HUDEP-2 (cell line): ENCODE measurements around the gene MARCHF3.
"Not testable (repeated sequence)": the region's sequence is repeated elsewhere in the genome, so short reads cannot be mapped to it uniquely, and the experiment has no call there.

ENCODE experiments used
- DNase-seq, 76 experiments: peaks; one replicate each; lab custom pipeline; 2025; ENCODE audit not compliant: unreplicated experiment in 76 of 76; lab: John Stamatoyannopoulos, UW

Gene MARCHF3

DNA sequence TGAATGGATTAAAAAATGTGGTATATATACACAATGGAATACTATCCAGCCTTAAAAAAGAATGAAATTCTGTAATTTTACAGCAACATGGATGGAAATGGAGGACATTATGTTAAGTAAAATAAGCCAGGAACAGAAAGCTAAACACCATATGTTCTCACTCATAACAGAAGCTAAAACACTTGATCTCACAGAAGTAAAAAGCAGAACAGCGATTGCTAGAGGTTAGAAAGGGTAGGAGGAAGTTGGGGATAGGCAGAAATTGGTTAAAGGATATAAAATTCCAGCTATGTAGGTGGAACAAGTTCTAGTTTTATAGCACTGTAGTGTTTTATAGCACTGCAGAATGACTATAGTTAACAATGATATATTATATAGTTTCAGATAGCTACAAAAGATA lies 15.8 kb downstream of the MARCHF3 start:
- no peak for DNase-seq

DNA sequence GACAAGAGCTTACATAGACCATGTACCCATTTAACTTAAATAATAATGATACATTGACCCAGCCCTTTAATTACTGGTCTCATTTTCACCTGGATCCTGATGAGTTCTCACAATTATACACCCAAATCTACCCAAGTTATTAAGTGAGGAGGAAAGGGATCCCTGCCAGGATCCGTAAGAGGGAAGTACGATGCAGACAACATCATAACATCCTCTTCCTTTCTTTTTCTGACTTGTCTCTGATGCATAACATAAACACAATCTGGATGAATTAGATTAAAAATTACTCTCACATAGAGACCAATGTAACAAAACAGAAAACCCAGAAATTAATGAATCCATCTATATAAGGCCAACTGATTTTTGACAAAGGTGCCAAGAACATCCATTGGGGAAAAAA lies 17.0 kb downstream of the MARCHF3 start:
- no peak for DNase-seq

DNA sequence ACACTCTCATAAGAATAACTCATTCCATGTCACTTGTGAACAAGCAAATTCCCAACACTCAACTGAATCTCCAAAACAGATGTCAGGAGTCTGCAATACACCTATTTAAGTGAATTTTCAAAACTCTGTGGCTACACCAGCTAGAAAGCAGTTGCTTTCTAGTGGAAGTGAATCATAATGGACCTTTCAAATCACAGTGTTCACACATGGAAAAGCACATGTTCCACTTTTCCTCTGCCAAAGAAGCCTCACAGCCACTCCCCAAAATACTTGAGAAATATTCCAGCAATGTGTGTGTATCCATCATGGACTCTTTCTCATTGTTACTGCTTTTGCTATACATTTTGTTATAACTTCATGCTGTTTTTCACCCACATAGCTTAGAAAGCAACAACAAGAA lies 17.4 kb downstream of the MARCHF3 start:
- no peak for DNase-seq

DNA sequence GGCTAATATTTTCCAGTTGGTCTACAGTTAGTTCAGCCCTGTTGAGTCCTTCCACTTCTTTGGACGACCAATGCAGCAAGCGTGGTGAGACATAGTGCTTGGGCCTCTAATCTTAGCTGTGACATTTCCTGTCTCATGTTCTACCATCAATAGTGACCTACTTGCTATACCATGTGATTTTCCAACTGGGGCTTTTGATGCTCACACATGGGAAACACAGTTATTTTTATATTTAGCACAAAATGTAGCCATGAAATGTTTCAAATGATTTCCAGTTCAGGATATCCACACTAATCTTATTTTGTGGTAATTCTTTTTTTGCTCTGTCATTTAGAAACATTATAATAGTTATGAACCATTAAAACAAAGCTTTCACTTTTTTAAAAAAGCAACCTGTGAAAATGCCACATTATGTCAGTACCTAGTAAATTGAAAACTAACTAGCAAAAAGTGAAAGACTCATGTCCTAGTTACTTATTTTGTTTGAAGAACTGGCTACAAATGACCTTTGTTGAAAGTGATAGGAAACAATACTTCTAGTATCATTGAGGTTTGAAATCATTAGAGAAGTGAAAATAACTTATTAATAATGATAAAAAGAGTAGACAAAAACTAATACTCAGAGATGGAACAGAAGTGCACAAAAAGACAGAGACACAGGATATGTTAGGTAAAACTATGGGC lies 18.3 kb downstream of the MARCHF3 start:
- no peak for DNase-seq

DNA sequence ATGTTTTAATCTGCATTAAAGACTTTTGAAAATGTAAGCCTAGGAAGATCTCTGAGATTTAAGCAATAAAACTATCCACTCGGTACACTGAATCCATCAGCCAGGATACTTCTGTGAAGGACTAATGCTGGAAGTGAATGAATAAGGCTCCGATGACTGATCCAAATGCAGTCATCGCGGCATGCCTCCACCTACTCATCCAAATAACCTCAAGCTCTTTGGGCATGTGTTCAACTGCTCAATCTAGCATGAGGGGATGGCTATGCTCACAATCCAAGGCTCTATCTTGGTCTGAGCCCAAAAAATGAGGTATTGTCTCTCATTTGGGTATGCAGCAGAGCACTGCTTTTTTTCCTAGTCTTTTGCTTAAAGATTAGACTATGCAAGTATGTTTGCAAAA lies 19.2 kb downstream of the MARCHF3 start:
- DNase-seq: no peak

DNA sequence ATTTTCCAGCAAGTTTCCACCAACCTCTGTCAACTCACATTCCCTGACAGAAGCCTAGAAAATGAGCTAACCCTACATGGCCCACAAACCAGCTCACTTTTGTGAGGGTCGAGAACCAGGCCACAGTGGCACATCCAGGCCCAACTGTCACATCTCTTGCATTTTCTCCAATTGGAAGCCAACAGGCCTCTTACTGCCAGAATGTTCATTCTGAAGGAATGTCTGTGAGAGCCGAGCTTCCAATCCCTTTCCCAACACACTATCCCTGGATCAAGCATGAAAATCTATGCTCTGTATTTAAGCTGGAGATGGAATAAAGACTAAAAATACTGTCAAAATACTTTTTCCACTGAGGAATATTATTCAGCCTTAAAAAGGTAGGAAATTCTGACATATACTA lies 20.0 kb downstream of the MARCHF3 start:
- DNase-seq: no peak

DNA sequence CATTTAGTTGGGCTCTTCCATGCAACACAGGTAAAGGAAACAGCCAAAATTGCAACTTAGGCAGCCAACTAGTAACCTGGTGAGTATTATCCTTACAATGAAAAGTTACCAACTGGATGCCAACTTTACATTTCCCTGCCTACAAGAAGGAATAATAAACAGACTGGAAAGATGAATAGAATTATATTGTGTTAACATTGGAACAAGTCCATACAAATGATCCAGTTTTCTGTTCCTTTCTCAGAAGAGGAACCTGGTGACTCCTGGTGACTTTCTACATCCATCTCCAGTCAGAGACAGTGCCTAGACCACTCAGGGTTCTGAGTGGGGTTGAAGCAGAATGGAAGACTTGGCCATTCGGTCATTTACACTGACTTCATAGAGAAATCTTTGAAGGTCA lies 20.6 kb downstream of the MARCHF3 start:
- DNase-seq: no peak

DNA sequence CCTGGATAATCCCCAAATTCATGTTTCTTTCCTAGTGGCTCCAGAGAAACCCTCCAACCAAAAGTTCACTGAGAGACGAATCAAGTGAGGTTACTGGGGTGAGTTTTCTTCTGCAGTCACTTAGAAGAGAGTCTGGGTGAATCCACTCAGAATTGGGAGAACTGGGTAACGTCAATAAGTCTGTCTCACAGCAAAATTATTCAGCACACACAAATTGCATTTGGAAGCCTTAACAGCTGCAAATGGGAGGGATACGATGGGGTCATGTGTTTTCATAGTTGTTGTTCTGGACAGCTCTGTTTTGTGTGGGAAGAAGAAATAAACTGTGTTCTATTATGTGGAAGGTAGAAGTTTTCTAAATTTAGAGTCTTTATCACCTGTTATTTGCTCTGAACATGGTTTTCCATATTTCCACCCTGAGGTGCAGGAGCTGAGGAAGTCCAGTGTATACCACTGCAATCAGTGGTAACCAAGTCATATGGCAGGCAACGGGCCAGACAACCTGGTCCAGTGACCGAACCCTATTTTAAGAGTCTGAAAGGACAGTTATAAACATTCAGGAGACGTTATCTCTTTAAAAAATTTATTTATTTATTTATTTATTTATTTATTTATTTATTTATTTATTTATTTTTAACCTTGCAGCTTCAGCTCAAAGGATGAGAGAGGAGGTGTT lies 21.9 kb downstream of the MARCHF3 start:
- no peak for DNase-seq

DNA sequence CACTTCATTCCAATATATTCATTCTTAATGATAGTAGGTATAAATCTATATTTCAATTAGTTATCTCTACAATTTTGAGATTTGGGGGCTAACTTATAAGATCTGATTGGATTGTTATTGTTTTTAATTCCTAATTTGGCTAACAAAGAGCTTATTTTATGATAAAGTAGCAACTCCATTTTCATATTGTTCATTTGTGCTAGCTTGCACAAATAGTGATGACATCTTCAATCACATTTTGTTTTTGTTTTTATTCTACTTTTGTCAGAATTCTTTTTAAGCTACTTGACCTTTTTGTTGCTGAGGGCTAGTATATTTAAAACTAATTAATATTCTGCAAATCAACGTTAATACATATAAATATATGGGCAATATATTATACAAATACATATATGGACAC lies 22.8 kb downstream of the MARCHF3 start:
- no peak for DNase-seq

DNA sequence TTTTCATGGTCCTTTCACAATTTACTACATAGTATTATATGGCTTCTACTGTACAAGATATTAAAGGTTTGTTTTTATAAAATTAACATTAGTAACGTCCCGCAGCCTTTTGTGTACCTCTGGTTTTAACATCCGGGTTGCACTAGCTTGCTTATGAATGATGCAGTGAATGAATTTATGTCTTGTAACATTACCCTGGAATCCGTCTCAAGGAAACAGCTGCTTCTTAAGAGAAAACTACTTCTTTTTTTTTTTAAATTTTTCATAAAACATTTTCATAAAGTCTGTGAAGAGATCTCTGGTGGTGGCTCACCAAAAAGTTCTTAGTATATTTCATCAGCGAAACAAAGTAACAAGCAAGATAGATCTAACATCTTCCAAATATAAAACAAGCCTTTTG lies 23.6 kb downstream of the MARCHF3 start:
- no peak for DNase-seq

DNA sequence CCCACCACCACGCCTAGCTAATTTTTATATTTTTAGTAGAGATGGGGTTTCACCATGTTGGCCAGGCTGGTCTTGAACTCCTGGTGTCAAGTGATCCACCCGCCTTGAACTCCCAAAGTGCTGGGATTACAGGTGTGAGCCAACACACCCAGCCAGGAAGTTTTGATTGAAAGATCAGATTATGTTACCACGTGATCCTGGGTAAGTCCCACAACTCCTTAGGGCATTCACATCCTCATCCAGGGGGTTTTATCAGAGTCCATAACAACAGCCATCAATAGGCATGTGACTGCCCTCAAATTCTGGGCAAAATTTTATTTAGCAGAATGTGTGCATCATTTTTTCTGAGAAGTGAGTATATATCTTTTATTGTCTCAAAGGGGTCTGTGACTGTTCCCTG lies 25.1 kb downstream of the MARCHF3 start:
- not testable (repeated sequence) for DNase-seq

DNA sequence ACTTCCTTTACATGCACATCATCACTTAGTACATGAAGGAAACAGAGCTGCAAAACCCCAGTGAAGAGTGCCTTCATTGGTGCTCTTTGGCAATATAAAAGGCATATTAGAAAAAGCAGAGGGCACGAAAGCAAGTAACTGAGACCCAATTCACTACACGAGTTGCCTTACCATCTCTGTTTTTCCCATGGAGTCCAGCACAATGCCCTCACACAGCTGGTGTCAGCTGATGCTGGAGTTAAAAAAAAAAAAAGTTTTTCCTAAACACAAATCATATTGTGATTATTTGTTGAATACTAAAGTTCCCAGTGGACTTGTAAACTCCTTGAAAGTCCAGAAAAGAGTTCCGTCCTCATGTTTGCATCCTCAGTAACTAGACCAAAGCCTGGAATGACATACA lies 25.6 kb downstream of the MARCHF3 start:
- DNase-seq: no peak

DNA sequence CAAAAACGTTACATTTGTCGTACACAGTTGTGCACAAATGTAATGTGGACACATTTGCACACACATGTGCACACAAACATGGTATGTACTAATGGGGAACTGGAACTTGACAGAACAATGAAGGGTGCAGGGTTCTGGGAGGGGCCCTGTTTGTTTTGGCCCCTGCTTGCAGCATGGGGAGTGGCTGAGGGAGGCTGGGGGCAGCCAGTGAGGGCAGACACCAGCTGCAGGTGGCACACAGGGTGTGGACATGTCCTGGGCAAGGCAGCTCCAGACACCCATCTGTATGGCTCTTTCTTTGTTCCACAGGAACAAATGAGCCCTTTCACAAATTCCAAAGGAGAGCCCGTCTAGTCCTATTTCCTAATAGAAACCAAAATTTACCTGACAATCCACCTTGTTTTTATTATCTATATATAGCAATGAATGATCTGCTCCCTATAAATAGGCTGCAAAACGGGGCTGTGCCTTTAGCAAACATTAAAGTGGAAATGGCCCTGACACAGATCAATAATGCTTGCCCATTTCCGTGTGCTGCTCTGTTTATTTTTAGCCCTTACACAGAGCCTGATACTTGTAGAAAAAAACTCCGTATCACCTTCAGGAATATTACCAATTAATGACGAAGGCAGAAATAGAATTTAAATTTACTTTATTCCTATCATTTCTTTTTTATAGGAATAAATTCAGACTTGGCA lies 26.4 kb downstream of the MARCHF3 start:
- no peak for DNase-seq

DNA sequence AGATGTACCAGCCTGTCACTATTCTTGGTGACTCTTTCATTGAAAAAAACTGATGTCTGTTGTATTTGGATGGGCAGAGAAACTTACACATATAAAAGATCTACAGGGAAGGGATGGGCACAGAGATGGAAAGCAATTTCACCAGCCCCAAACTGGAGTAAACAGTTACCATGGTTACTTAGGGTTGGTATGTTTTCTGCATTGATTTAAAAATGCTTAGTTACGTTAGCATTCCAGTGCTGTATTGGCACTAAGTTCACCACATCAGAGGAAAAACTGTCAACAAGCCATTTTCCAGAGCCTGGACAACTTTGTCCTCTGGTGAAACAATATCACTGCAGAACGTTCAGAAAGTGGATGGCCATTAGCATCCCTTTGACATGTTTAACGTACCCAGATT lies 28.0 kb downstream of the MARCHF3 start:
- DNase-seq: no peak

DNA sequence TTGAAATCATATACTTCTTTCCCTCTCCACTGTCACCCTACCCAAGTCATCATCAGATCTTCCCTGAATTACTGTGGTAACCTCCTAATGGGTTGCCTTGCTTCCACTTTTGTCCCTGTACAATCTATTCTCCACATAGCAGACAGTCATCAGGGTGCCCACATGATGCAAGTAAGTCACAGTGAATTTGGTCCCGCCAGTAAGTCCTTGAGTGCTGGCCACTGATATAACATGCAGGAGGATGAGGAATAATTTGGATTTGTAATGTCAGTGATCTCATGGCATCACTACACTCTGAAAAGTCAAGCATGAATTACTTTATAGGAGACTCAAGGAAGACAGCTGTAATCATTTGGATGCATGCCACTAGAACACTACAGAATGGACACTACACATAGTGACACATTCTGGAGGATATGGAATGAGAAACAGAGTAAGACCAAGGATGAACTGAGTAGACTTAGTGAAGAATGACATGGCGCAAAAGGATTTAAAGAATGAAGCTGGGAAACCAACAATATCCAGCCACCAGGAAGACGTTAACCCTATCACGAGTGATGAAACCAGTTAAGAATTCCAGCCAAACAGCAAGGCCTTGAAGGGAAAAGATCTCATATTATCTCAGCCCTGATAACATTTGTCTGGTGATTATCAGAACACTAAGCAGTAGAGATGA lies 28.6 kb downstream of the MARCHF3 start:
- no peak for DNase-seq

DNA sequence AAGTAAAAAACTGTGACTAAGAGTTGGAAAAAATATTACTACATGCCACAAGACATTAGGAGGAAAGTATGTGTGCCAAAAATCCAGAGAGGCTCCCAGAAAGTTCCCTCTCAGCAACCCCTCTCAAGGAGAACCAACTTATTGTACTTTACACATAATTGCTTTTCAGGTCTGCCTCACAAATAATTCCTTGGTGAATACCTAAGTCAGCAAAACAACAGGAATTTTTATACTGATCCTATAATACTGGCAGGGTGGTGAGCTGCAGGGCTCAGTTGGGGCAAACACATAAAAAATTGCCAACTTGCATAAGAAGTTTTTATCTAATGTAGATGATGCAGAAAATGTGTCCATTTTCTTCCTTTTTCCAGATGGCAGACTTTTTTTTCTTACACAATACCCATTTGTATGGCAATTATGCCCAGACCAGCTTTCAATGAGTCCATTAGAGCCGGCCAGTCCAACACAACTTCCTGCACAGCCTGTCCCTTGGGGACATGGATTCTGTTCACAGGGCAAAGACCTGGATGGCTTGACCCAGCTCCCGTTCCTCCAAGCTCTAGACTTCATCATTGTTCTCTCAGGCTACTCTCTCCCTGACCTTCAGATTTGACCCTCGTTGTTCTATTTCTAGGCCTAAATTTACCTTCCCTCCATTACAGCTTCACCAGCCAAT lies 31.3 kb downstream of the MARCHF3 start:
- DNase-seq: no peak

DNA sequence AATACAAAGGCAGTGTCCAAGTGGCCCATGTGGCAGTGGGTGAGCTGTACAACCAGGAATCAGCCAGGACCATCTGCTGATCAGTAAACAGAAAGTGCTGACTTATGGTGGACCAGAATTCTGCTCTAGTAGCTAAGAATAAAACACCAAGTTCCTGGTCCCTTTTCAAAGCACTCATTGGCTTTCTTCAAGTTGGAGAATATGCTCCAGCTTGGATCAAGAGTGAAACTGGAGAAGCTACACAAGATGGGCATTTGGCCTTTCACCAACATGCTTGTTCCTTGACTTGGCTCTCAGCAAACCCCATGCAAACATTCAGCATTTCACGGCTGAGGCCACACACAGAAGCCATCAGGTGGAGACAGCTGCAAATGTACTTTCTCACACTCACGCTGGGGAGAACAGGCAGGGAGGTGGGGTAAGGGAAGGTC lies 32.1 kb downstream of the MARCHF3 start:
- peak in 6 of 76 experiments; percentile 3 to 42 (median 17) for DNase-seq

DNA sequence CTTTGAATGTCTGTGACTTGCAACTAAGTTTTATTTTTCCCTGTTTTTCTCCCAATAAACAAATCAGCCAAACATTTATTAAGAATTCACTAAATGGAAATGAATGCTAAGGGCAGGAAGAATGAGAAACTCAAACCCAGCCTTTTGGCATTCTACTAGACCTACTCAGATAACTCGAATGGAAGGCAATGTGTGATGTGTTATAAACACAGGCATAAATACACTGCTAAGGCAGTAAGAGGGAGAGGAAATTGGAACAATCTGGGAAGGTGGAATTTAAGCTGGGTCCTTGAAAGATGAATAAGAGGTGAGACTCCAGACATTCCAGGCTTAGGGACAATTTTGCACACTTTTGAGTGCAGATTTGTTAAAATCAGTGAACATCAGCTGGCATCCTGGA lies 34.7 kb downstream of the MARCHF3 start:
- DNase-seq: no peak

DNA sequence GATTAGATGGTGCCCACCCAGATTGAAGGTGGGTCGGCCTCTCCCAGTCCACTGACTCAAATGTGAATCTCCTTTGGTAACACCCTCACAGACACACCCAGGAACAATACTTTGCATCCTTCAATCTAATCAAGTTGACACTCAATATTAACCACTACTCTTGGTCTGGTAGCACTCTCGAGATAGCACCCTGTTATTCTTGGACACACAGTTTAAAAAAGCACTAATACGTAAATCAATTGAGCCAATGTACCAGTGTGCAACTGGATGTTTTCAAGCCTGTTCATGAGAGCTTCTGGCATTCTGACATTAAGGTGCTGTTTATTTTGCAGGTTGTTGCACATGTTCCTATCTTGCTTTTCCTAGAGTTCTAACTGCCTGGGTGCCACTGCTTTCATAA lies 35.3 kb downstream of the MARCHF3 start:
- no peak for DNase-seq

DNA sequence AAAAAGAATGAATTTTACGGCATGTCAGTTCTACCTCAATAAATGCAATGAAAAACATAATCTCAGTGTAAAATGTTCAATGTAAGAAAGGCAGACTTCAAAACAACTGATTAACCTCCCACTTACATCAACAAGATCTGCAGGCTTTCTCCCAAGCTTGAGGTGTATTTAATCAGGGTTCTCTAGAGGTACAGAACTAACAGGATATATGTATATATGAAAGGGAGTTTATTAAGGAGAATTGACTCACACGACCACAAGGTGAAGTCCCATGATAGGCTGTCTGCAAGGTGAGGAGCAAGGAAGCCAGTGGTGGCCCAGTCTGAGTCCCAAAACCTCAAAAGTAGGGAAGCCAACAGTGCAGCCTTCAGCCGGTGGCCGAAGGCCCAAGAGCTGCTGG lies 35.9 kb downstream of the MARCHF3 start:
- DNase-seq: no peak

DNA sequence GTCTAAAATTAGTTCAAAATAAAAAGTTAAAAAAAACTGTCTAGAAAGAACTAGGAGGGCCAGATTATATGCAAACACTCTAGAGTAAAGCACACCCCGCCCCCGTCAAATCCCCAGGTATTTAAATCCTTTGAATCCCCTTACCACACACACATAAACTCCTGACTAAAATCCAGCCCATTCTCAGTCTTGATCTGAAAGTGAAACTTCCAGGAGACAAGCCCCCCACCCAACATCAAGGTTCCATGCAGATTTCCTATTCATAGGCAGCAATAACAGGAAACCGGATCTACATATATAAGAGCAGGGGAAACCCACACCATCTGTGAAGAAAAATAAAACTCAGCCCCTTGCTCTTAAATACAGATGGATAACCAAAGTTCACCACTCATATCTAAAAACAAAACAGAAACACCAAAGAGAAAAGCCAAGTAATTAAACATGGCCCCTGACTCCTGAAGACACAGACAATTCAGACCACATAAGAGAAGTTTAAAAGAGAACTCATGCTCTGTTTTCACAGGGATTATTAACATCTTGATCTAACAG lies 42.3 kb downstream of the MARCHF3 start:
- DNase-seq: no peak
